ENCODE results near the gene ICA1.

ICA1 gene

DNA sequence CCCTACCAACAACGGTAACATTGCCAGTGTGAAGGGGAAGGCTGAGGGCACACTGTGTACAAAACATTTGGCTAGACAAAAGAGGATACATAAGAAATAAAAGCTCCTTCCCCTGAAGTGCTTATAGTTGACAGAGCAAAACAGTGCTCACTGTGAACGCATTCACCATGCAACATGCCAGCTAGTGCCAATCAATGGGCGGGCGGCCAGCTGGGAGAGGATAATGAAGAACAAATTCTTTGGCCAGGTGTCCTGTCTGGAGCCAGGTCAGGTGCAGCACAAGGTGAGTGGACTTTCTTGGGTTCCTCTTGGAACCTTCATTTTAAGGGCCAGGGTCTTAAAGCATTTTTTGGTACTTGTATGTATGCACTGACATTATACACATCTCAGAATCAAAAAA is 106.1 kb downstream of the ICA1 start:
- no peak for DNase-seq

- DNase-seq, result no peak
Observed at GRCh38 chr7:8154272-8154671, 107.7 kb downstream of the ICA1 start.

- no peak for DNase-seq
Observed at GRCh38 chr7:8152489-8153192, 109.3 kb downstream of the ICA1 start.

DNA sequence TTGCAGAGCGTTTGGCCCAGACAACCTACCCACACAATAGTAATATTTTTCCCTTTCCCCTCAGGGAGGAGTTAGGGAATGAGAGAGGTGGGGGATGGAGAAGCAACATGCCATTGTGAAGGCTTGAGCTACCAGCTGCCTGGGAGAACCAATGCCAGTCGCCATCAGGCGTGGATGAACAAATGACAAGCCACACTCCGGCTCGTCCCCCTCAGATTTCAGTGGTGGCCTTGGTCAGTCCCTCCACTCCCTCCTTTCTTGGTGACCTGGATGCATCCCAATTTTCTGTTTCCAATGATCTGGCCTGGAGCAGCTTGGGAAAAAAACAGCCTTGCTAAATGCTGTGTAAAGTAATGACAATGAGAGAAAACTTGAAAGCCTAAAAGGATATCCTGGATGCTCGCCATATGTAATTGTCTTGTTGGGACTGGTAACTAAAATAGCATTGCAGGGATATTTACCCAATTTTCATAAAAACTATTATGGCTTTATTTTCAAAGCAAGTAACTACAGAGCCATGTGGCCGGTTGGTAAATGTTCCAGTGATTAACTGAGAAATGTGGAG is 110.7 kb downstream of the ICA1 start:
- no peak for DNase-seq

DNA sequence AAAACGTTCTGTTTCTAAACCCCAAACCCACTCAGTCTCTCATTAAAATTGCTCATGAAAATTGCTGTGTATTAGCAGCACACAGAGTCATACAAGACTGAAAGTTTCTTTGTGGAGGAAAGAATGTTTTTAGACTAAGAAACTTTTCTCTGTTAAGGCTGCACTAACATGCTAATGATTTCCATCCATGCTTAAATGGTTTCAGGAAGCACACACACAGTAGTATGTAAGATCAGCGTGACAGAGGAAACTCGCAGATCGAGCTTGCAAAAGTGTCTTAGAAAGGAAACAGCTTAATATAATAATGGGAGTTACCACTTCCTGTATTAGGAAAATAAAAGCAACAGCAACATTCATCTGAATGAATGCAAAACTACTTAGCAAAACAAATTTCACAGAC is 112.7 kb downstream of the ICA1 start:
- no peak for DNase-seq

DNA sequence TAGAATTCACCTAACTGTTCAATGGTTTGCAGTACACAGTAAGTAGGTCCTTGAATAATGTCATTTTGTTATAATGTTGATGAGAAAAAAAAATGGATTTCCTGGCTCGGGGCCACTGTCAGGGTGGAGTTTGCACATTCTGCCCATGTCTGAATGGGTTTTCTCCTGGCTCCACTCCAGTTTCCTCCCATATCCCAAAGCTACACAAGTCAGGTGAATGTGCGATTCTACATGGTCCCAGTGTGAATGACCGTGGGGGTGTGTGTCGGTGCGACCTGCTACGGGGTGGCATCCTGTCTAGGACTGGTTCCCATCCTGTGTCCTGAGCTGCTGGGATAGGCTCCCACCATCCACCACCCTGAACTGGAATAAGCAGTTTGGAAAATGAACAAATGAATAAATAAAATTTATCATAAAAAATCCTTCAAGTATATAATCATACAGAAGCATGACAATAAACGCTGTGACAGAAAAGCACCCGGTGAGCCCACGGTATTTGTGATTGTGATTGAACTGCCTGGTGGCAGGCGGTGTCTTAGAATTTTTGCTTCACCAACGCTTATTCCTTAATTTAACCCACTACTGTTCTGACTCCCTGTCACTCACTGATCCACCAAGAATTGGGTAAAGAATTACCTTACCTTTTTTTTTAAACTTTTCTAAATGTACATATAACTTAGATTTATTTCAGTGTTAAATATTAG is 114.1 kb downstream of the ICA1 start:
- no peak for DNase-seq

- no peak for DNase-seq
Observed at GRCh38 chr7:8146788-8147413, 115.1 kb downstream of the ICA1 start.

DNA sequence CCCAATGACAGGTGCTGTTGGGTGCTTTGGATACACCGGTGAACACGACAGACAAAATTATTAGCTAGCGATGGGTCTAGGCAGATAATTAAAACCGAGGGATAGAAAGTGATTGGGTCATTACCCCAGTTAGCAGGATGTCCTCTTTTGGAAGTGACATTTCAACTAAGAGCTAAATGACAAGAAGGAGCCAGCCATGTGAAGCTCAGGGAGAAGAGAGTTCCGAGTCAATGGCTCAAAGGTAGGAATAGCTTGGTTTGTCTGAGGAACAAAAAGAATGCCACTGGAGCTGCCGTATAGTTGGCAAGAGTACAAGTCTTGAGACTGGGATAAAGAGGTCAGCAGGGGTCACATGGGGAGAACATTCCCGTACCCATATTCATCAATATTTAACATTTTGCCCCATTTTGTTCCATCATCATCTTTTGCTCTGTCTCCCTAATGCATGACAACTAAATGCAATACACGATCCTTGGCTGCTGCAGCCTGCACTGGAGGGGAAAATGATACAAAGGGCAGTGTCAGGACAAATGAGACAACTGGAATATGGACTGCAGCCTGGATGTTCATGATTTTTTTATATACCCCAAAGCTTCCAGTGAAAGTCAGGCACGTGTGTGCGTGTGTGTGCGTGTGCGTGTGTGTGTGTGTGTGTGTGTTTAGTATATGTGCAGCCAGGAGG is 115.7 kb downstream of the ICA1 start:
- no peak for DNase-seq

- no peak for DNase-seq
Observed at GRCh38 chr7:8144856-8145255, 117.1 kb downstream of the ICA1 start.

GRCh38 chr7:8143151-8143874 is 118.7 kb downstream of the ICA1 start:
- no peak for DNase-seq

DNA sequence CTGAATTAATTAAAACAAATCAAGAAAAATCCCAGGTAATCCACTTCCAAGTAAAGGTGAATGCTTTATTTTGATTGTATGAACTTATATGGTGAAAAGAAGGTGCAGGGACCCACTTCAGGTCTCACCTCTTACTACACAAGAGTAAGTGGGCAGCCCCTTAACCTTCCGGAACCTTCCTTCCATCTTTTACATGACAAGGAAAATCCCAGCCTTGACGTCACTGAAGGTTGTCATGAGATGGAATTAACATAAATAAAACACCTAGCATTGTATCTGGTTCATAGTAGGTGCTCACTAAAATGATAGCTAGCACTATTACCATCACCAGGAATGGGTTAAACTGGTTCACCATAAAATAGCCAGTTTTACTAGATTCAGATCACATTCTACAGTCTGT is 119.5 kb downstream of the ICA1 start:
- no peak for DNase-seq

DNA sequence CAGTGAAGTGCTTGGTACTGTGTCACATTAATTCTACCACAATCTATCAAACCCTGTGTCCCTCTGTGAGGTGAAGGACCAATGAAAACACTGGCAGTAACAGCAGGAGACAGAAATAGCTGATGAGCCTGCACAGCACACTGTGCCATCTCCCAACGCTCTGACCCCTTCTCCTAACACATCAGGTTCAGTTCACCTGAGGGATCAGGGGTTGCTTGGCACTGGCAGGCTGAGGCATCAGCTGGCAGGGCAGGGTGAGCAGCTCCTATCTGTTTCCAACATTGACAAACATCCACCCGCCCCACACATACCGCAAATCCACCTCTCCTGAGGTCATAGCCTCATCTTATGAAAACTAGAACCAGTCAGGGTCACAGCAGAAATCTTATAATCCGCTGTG is 120.9 kb downstream of the ICA1 start:
- no peak for DNase-seq

- no peak for DNase-seq
Observed at GRCh38 chr7:8136051-8136730, 125.8 kb downstream of the ICA1 start.

DNA sequence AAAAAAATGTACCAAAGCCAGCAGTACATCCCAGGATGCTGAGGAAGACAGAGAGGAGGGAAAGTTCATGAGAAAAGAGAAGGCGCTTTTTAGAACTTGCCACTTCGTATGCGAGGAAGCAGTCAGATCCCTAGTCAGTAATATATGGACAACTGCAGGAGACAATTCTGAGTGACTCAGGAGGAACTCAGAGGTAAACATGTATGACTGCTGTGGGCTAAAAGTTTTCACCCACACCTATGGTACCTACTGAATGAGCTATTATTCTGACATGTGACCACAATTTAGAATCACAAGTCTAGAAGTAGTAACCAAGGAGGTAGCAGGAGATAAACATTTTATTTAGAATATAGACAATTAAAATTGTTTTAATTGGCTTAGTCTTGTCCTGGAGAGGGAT is 126.5 kb downstream of the ICA1 start:
- DNase-seq, result no peak

DNA sequence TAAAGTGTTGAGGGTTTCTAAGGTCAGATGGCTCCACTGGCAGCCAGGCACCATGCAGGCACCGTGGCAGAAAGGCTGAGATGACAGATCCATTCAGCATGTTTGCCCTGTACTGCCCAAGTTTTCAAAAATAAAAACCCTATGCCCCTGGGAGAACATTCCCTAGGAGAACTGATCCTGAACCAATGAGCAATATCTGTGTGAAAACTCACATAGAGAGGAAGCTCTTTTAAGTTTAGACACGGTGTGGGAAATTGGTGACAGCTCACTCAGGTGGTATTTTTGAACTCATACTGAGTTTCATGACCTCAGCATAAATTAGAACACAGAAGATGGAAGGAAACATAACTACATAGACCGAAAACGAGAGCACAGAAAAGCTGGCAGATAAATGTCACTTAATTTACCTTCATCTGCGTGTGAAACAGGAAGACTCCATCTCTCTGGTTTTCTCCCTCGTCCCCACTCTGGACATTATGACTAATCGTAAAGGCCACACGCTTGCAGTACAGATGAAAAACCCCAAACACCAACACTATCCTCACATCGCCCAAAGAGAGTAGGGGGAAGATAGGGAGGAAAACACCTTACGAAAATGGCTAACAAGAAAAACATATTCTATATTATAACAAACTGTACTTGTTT is 127.8 kb downstream of the ICA1 start:
- DNase-seq, result no peak

DNA sequence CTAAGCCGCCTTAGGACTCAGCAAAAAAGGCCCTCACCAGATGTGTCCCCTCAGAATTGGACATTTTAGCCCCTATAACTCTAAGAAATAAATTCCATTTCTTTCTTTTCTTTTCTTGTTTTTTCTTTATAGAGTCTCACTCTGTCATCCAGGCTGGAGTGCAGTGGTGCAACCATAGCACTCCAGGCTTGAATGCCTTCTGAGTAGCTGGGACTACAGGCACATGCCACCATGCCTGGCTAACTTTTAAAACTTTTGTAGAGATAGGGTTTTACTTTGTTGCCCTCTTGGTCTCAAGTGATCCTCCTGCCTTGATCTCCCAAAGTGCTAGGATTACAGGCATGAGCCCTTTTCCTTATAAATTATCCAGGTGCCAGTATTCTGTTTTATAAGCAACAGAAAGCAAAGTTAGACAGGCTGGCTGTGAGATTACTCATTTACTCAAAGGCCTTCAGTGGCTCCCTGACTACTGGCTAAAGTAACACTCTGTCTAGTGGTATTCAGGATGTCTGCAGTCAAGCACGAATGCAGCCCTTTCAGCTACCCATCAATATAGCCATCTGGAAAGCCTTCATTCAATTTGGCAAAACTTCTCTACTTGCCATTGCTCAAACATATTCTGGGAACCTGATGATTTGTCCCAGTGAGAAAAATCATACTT is 128.6 kb downstream of the ICA1 start:
- DNase-seq, result no peak

GRCh38 chr7:8131694-8132605 is 130.0 kb downstream of the ICA1 start:
- DNase-seq, result no peak

DNA sequence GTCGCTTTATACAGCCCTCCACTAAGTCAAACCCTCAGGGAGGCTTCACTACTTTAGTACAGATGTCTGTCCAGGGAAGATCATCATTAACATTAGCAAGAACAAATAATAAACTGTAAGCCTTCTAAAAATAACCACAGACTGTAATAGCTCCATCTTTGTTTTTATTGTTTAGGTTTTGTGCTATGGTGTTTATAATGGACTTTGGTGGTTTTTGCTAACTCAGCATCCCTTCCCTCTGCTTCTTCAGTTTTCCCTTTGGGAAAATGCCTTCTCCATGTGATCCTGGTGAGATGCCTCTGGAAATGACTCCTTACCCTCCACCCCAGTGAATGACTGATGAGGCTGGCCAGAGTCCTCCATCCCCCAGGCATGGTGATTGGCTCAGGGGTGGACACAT is 131.3 kb downstream of the ICA1 start:
- no peak for DNase-seq

DNA sequence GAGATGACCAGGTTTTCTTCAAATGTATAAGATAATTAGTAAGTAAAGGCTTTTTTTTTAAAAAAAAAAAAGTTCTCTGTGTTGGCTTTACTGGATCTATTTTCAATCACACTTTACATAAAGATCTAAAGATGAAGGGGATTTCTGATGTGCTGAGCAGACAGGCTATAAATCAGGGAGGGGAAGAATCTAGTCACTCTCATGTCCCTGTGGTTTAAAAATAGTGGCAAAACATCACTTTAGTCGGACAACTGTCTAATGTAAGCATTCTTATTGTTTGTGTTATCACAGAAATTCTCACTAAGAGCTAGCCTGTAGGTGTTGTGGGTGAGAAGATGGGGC is 132.7 kb downstream of the ICA1 start:
- no peak for DNase-seq
